HepG2 (cell line): ENCODE data around the gene PLCL2.

ENCODE experiments used
- HCFC1 ChIP-seq: fragments of 150-350 bp; IDR thresholded peaks from 2 replicates; pipeline ENCODE4 v1.6.1; 2014; ENCODE audit warnings: low read depth, low read length
- PCBP2 ChIP-seq: fragments of 200-400 bp; formaldehyde crosslinking; optimal IDR thresholded peaks from 2 replicates; pipeline ENCODE3; 2018; ENCODE audit warnings: low read length, low read depth; ENCODE audit not compliant: poor library complexity, severe bottlenecking
- RBAK ChIP-seq: sonication (generic); formaldehyde crosslinking; IDR thresholded peaks from 2 replicates; pipeline ENCODE4 v1.5.1; 2020; ENCODE audit warnings: mild to moderate bottlenecking, missing genetic modification reagents
- STAT5B ChIP-seq: sonication (generic); formaldehyde crosslinking; IDR thresholded peaks from 2 replicates; pipeline ENCODE4 v1.4.0; 2020; ENCODE audit warnings: missing genetic modification reagents
- TAF1 ChIP-seq: sonication (generic); formaldehyde crosslinking; IDR thresholded peaks from 2 replicates; pipeline ENCODE4 v1.4.0; 2020; ENCODE audit warnings: missing genetic modification reagents
- ZNF124 ChIP-seq: sonication (generic); formaldehyde crosslinking; IDR thresholded peaks from 2 replicates; pipeline ENCODE4 v1.4.0; 2020; ENCODE audit warnings: missing genetic modification reagents
- ZNF230 ChIP-seq: sonication (generic); formaldehyde crosslinking; IDR thresholded peaks from 2 replicates; pipeline ENCODE4 v1.4.0; 2020; ENCODE audit warnings: mild to moderate bottlenecking, missing genetic modification reagents
- ZNF282 ChIP-seq: fragments of 450-650 bp; IDR thresholded peaks from 2 replicates; pipeline ENCODE4 v1.6.1; 2018; ENCODE audit not compliant: partially characterized antibody
- ZNF503 ChIP-seq: sonication (generic); formaldehyde crosslinking; IDR thresholded peaks from 2 replicates; pipeline ENCODE4 v1.4.0; 2020; ENCODE audit warnings: missing genetic modification reagents

GRCh38 chr3:17045705-17046104, 160.9 kb downstream of the PLCL2 start:
- TF ChIP-seq ZNF124 (CRISPR knock-in tag) (no peak), HCFC1 (no peak), ZNF503 (CRISPR knock-in tag) (no peak), RBAK (CRISPR knock-in tag) (no peak), PCBP2 (no peak), ZNF282 (no peak), STAT5B (CRISPR knock-in tag) (no peak), ZNF230 (CRISPR knock-in tag) (no peak), TAF1 (CRISPR knock-in tag) (no peak)
